ENCODE data around the gene SLC43A2. TPM values are rescaled to one million over a fixed set of nuclear protein-coding genes. Genes with fewer than 3 reads are reported as not detected.

SLC43A2 gene
- total and polyA plus RNA-seq, 4 donors = 27.0 to 125 (median 68.6) TPM

DNA sequence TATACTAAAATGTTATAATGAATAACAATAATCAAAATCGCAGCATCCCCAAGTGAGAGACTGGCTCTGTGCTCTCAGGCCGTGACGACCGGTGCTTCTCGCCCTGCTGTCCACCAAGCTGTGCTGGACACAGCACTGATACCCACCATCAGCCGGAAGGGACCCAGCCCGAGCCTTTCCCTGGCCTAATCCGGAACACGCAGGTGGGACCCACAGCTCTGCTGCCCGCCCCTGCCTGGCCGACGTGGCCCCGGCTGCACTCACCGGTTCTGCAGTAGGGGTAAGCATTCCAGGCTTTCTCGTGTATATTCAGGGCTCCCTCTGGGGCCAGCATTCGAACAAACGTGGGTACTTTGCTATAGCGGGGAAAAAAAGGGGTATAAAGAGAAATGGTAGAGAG lies 80.6 kb downstream of the SLC43A2 start:
- H3K27ac ChIP-seq (ENCODE audit: low read depth in 1 of 2, low read length in 1 of 2) = no peak overlapping the region
- H3K9ac ChIP-seq (ENCODE audit: insufficient read depth in 1 of 2, low read length in 2 of 2) = no peak overlapping the region
- H3K9me3 ChIP-seq (ENCODE audit: control insufficient read depth in 4 of 4, insufficient read depth in 3 of 4, low read length in 3 of 4) = no peaks in the 10 kb centered on the region
- no peak for DNase-seq
- ATAC-seq (ENCODE audit: insufficient read depth, low FRiP score) = no peak
- H3K27me3 ChIP-seq (ENCODE audit: control insufficient read depth in 3 of 3, insufficient read depth in 3 of 3, low read length in 2 of 3) = no peaks in the 10 kb centered on the region
- no peak overlapping the region for H3K4me3 ChIP-seq
- no peaks in the 10 kb centered on the region for H3K4me1 ChIP-seq (ENCODE audit: control insufficient read depth in 5 of 5, insufficient read depth in 5 of 5, low read length in 5 of 5)
- H3K36me3 ChIP-seq (ENCODE audit: control insufficient read depth in 4 of 4, insufficient read depth in 4 of 4, low read length in 4 of 4) = peaks cover 8 to 41% (median 30%) of the 10 kb centered on the region in 4 donors
- TF ChIP-seq, protein P1, sequence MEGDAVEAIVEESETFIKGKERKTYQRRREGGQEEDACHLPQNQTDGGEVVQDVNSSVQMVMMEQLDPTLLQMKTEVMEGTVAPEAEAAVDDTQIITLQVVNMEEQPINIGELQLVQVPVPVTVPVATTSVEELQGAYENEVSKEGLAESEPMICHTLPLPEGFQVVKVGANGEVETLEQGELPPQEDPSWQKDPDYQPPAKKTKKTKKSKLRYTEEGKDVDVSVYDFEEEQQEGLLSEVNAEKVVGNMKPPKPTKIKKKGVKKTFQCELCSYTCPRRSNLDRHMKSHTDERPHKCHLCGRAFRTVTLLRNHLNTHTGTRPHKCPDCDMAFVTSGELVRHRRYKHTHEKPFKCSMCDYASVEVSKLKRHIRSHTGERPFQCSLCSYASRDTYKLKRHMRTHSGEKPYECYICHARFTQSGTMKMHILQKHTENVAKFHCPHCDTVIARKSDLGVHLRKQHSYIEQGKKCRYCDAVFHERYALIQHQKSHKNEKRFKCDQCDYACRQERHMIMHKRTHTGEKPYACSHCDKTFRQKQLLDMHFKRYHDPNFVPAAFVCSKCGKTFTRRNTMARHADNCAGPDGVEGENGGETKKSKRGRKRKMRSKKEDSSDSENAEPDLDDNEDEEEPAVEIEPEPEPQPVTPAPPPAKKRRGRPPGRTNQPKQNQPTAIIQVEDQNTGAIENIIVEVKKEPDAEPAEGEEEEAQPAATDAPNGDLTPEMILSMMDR (IDR thresholded peaks at IDR 0.05; ENCODE audit: control extremely low read depth, extremely low read depth) = no peak
- 95 to 97% methylated on average over 18 of the region's 18 CpGs for WGBS, 2 donors

DNA sequence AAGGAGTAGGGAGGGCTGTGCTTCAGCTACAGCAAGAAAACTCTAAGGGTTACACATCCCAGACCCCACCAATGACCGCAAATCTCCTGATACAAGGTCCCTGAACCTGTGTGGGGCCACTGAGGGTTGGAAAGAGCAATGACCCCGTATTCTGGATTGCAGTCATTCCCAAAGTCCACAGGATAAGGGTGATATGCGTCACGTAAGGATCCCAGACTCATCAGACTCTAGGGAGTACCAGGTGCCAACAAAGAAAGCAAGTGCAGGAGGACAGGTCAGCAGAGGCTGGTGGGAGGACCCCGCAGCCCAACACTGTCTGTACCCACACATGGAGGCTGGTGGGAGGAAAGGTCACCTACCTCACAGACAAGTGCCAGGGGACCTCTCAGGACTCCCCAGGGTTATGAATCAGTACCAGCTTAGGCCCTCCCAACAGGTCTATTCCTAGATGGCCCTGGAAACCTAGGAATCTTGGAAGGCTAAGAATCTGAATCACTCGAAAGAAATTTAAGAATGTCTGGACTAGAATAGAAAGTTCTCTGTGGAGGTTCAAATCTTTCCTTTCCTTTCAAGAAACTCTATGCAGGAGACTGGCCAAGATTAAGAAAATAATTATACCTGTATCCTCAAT lies 82.2 kb downstream of the SLC43A2 start:
- no peak overlapping the region for H3K27ac ChIP-seq (ENCODE audit: low read depth in 1 of 2, low read length in 1 of 2)
- TF ChIP-seq, protein P1 (IDR thresholded peaks at IDR 0.05; ENCODE audit: control extremely low read depth, extremely low read depth) = no peak
- H3K27me3 ChIP-seq (ENCODE audit: control insufficient read depth in 3 of 3, insufficient read depth in 3 of 3, low read length in 2 of 3) = no peaks in the 10 kb centered on the region
- H3K36me3 ChIP-seq (ENCODE audit: control insufficient read depth in 4 of 4, insufficient read depth in 4 of 4, low read length in 4 of 4) = peaks cover 12 to 51% (median 30%) of the 10 kb centered on the region in 4 donors
- WGBS, 2 donors = 97 to 98% methylated on average over 6 of the region's 6 CpGs
- no peak overlapping the region for H3K9ac ChIP-seq (ENCODE audit: insufficient read depth in 1 of 2, low read length in 2 of 2)
- ATAC-seq (ENCODE audit: insufficient read depth, low FRiP score) = no peak
- DNase-seq = no peak
- no peak overlapping the region for H3K4me3 ChIP-seq
- no peaks in the 10 kb centered on the region for H3K4me1 ChIP-seq (ENCODE audit: control insufficient read depth in 5 of 5, insufficient read depth in 5 of 5, low read length in 5 of 5)
- no peaks in the 10 kb centered on the region for H3K9me3 ChIP-seq (ENCODE audit: control insufficient read depth in 4 of 4, insufficient read depth in 3 of 4, low read length in 3 of 4)

DNA sequence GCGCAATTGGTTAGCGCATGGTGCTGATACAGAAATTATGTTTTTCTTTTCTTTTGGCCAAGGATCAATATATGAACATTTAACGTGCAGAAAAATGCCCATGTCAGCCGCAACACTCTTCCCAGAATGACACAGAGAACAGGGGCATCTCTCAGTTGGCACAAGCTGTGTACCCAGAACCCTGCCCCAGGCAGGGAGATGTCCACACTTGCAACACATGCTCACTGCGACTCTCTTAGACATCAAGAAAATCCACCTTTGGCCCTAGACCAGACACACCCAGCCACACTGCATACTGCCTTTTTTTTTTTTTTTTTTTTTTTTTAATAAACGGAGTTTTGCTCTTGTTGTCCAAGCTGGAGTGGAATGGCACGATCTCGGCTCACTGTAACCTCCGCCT lies 83.0 kb downstream of the SLC43A2 start:
- TF ChIP-seq, protein P1 (IDR thresholded peaks at IDR 0.05; ENCODE audit: control extremely low read depth, extremely low read depth) = no peak
- H3K9me3 ChIP-seq (ENCODE audit: control insufficient read depth in 4 of 4, insufficient read depth in 3 of 4, low read length in 3 of 4) = no peaks in the 10 kb centered on the region
- no peaks in the 10 kb centered on the region for H3K4me1 ChIP-seq (ENCODE audit: control insufficient read depth in 5 of 5, insufficient read depth in 5 of 5, low read length in 5 of 5)
- WGBS, 2 donors = 90 to 94% methylated on average over 9 of the region's 9 CpGs
- no peak overlapping the region for H3K4me3 ChIP-seq
- no peak overlapping the region for H3K27ac ChIP-seq (ENCODE audit: low read depth in 1 of 2, low read length in 1 of 2)
- H3K9ac ChIP-seq (ENCODE audit: insufficient read depth in 1 of 2, low read length in 2 of 2) = no peak overlapping the region
- DNase-seq (no peak), ATAC-seq (ENCODE audit: insufficient read depth, low FRiP score) (no peak)
- H3K36me3 ChIP-seq (ENCODE audit: control insufficient read depth in 4 of 4, insufficient read depth in 4 of 4, low read length in 4 of 4) = peaks cover 15 to 49% (median 32%) of the 10 kb centered on the region in 4 donors
- no peaks in the 10 kb centered on the region for H3K27me3 ChIP-seq (ENCODE audit: control insufficient read depth in 3 of 3, insufficient read depth in 3 of 3, low read length in 2 of 3)

DNA sequence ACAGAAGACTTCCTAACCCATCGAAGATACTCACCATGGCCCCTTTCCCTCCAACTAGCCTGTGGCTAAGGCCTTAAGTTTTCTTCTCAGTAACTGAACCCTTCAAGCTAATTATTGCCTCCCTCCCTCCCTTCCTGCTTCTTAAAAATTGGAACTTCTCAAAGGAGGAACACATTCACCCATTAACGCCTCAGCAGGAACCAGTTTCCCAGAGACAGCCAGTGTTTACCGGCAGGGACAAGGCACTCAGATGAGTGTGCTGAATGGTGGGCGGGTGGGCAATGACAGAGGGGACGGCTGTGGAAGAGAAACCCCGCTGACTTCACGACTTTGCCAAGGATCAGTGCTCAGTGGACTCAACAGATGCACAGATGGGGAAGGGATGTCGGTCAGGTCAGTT lies 86.3 kb downstream of the SLC43A2 start:
- Histone ChIP-seq H3K27ac (ENCODE audit: low read depth in 1 of 2, low read length in 1 of 2) (no peak overlapping the region), H3K36me3 (ENCODE audit: control insufficient read depth in 4 of 4, insufficient read depth in 4 of 4, low read length in 4 of 4) (peaks cover 6 to 53% (median 30%) of the 10 kb centered on the region in 4 donors), H3K4me1 (ENCODE audit: control insufficient read depth in 5 of 5, insufficient read depth in 5 of 5, low read length in 5 of 5) (no peaks in the 10 kb centered on the region), H3K9ac (ENCODE audit: insufficient read depth in 1 of 2, low read length in 2 of 2) (no peak overlapping the region), H3K9me3 (ENCODE audit: control insufficient read depth in 4 of 4, insufficient read depth in 3 of 4, low read length in 3 of 4) (no peaks in the 10 kb centered on the region), H3K27me3 (ENCODE audit: control insufficient read depth in 3 of 3, insufficient read depth in 3 of 3, low read length in 2 of 3) (no peaks in the 10 kb centered on the region), H3K4me3 (no peak overlapping the region)
- ATAC-seq (ENCODE audit: insufficient read depth, low FRiP score) (no peak), DNase-seq (no peak)
- 86 to 88% methylated on average over 8 of the region's 8 CpGs for WGBS, 2 donors
- TF ChIP-seq, protein P1 (IDR thresholded peaks at IDR 0.05; ENCODE audit: control extremely low read depth, extremely low read depth) = no peak
